DMS79 (cell line): Measurements from ENCODE around the gene ASPHD2.
A peak's percentile ranks its signal among the peaks of the same experiment; 100 is the strongest.
"Not testable (repeated sequence)": the region's sequence is repeated elsewhere in the genome, so short reads cannot be mapped to it uniquely, and the experiment has no call there.

Source experiments
- DNase-seq: peaks from one replicate; lab custom pipeline; 2025; lab: John Stamatoyannopoulos, UW

ASPHD2 gene, protein sequence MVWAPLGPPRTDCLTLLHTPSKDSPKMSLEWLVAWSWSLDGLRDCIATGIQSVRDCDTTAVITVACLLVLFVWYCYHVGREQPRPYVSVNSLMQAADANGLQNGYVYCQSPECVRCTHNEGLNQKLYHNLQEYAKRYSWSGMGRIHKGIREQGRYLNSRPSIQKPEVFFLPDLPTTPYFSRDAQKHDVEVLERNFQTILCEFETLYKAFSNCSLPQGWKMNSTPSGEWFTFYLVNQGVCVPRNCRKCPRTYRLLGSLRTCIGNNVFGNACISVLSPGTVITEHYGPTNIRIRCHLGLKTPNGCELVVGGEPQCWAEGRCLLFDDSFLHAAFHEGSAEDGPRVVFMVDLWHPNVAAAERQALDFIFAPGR

GRCh38 chr22:26428515-26429457 is at the start of gene ASPHD2:
TSS of gene ASPHD2 (plus strand) at chr22:26429260. CDS start at chr22:26433616, 4,356 bp downstream.
- DNase-seq: peak; percentile 20

DNA sequence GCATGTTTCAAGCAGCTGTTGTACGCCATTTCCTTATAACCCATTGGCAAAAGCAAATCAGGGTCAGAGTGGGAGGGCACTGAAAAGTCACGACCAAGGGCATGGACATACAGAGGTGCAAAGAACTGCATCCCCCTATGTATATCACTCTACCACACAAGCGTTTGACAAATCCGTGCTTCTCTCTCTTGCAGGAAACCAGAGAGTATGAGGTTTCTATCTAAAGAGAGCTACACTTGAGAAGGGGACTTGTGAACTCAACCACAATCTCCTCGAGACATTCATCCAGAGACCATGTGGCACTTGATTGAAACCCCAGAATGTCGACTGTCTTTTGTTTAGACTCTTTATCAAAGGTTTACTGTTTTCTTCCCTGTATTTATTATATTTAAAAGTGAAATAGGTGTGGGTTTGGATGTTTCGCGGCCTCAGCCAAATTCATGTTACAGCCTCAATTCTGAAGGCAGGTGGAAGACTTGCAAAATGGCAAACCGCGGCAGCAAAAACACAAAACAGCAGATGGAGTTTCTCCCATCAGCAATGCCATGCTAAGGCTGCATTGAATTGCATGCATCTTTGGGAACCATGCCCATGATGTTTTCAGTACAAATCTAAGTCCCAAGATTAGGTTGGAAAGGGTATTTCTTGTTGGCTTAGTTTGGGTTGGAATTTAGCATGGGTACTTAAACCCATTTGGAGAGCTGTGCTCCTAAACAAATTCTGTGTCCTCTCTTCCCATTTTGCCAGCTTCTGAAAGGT is 48.8 kb upstream of the ASPHD2 start:
- no peak for DNase-seq

DNA sequence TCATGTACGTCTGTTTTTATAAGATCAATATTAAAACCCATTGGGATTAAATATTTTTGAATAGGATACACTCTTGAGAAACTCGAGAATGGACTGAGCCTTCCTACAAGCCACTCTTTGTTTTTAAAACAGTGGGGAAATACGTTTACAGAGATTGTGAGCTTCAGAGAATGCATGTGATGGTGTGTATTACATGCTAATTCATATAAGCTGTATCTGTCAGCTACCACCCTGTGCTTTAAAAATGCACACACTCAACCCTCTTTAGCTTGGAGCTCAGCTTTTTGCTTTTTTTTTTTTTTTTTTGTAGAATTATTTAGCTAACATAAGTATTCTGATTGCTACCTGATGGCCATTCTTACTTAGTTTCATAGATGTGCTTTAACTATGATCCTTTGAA is 46.3 kb upstream of the ASPHD2 start:
- DNase-seq: no peak

GRCh38 chr22:26383968-26384556 is 45.0 kb upstream of the ASPHD2 start:
- DNase-seq: no peak

DNA sequence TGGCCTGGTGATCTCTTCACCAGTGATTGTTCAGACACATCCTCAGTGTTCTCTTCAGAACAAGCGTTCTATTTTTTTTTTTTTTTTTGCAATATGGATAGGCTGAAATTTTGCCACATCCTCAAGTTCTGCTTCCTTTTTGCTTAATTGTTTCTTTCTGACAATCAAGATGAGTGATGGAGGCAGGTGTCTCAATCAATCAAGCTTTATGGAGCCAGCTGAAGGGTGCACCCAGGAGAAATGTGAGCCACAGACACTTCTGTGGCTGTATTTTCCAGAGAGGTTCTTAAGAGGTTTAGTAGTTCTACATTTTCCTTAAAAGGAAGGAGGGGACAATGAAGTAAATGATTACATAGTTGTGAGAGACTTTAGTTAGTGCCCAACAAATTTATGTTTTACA is 43.9 kb upstream of the ASPHD2 start:
- DNase-seq: no peak

- DNase-seq: no peak
These were observed 39.9 kb upstream of the ASPHD2 start for GRCh38 chr22:26389125-26389524.

GRCh38 chr22:26391091-26391490 is 38.0 kb upstream of the ASPHD2 start:
- no peak for DNase-seq

- DNase-seq: no peak
These were observed 37.4 kb upstream of the ASPHD2 start for GRCh38 chr22:26391623-26392022.

DNA sequence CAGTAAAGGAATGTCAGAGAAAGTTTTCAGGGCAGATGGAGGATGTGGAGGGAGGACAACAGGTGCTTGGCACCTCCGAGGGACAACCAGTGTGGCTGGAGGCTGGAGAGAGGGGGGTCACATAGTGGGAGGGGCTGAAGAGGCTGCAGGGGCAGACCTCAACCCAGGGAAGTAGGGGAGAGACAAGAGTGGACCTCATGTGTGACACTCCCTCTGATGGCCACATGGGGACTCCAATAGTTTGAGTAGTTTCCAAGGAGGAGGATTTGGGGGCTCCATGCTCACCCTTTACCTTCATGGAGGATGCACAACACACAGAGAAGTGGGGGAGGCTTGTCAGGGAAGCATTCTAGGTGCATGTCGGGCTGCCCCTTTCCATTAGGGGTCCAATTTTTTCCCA is 35.1 kb upstream of the ASPHD2 start:
- DNase-seq: no peak

DNA sequence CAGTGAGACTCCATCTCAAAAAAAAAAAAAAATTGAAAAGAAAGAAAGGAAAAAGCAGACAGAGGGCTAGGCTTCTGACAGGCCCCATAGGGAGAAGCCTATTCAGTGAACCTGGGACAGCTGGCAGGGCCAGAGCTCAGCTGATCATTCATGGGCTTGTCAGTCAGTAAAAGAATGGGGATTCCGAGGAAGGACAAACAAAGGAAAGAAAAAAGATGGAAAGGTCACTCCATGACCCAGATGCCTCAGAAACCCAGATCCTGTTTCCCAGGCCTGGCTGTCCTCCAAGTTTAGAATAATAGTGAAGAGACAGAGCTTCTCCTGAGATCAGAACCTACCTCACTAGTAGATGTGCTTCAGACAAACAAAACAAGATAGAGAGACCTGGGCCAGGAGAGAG is 34.3 kb upstream of the ASPHD2 start:
- DNase-seq: no peak

DNA sequence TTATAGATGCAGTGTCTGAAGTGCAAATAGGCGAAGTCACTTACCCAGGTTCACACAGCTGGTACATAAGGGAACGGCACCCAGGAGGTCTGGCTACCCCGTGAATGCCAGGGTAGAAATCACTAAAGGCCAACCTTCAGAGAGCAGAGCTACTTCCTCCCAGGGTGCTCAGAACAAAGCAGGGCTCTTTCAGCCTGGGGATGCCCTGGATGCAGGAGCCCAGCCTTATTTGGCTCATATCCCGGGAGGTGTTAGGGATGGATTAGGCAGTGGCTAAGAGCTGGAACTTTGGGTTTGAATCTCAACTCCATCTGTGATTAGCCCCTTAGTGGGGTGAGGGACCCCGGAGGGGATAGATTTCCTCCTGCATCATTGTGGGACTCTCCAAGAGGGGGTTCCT is 33.1 kb upstream of the ASPHD2 start:
- no peak for DNase-seq

- no peak for DNase-seq
These were observed 30.3 kb upstream of the ASPHD2 start for GRCh38 chr22:26398741-26399153.

GRCh38 chr22:26399289-26399688 is 29.8 kb upstream of the ASPHD2 start:
- no peak for DNase-seq

DNA sequence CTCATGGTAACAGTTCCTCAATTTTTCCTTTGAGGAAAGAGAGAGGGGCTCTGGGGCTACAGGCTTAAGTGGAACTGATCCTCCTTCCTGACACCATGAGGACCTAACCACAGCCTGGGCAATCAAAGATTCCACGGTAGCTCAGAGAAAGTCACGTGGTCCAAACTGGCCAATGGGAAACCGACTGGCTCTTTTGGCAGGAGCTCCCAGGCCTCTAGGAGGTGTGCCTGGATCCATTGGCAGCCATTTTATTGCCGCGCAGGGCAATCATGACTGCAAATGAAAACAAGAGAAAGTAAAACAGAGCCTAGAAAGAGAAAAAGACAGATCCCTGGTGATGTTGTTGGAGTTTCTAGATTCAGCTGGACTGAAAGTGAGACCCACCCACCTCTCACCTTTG is 27.3 kb upstream of the ASPHD2 start:
- no peak for DNase-seq

DNA sequence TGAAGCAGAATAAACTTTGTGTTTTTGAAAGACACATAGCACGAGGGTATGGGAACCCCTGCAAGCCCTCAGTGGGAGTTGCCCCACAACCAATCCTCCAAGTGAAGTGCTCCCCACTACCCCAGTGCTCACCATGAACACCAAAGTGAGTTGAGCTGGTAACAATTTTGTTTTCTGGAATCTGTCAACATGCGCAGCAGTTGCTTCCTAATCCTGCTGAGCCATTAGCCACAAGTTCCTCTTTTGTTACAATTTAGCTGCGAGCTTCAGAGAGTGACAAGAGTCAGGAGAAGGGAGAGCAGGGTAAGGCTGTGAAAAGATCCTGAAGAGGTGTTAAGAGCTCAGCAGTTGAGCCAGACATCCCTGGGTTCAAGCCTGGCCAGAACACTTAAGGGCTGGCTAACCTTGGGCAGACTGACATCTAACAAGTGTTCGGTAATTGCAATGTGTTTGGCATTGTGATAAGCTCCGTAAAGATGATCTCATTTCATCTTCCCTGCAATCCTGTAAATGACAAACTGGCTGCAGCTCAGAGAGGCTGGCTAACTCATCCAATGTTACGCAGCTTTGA is 24.1 kb upstream of the ASPHD2 start:
- DNase-seq: no peak

GRCh38 chr22:26406118-26406517 is 22.9 kb upstream of the ASPHD2 start:
- DNase-seq: no peak

- not testable (repeated sequence) for DNase-seq
These were observed 20.4 kb upstream of the ASPHD2 start for GRCh38 chr22:26408562-26409220.

DNA sequence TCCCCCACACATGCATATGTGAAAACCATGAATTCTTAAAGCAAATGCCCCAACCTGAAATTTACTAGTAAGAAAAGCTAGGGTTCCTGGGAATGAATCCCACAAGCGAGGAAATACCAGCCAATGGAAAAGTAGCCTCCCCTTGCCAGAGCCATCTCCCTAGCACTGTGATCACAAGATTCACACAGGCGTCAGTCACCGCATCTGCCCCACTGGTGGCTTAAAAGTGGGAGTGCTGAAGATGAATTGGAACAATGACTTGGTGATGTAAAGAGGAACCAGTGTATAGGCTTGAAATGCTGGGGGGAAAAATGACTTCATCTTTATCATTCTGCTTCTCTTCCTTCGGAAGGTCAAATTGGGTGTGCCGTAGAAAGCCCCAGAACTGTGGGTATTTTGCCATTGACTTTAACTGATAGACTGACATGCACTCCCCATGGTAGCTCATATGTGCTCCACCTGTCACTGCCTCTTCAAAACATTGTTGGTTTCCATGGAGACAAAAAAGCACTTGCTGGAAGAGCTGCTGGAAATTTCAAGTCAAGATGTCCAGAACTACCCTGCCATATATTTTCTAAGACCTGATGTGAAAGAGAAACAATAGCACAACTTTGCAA is 19.2 kb upstream of the ASPHD2 start:
- DNase-seq: no peak

DNA sequence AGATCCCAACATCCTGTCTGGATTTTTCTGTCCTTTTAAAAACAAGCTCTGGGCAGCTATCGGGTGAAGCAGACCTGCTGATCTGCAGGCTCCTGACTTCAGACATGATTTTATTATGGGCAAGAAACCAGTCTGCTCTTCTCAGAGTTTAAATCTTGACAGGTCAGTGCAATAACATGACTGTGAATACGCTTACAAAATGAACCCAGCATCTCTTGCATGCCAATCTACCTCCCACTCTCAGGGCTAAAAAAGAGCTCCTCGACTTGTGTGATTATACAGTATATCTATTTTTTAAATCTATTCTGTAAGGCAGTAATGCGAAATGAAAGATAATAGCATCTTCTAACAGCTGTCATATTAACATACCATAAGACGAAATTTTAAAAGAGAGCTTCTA is 18.7 kb upstream of the ASPHD2 start:
- no peak for DNase-seq

DNA sequence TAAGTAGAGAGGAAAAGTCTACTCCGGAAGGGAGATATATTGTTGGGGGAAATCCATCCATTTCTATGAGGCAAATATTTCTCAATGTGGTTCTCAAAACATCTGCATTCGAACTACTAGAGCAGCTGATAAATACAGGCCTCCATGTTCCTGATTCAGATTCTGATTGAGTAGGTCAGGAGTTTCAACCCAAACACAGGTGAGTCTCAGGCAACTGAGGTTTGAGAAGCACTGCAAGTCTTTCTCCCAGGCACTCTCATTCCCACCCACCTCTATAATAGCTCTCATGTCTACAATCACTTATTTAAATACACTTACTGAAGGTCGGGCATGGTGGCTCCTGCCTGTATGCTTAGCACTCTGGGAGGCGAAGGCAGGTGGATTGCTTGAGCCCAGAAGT is 14.7 kb upstream of the ASPHD2 start:
- no peak for DNase-seq

DNA sequence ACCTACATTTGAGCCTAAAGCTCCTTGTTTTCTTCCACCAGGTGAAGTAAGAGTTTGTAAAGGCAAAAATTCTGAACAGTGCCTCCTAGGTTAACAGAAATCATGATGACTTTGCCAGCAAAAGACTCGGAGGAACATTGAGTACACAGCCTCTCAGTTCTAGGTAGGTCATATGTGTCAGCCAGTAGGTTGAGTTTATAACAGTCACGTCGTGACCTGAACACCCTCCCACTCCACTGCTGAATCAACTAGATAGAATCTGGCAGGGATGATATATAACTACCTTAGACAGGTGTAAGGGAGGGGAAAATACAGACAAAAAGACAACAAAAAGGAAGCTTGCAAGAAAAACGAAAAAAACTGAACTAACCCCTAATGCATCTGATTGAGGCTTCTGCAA is 12.8 kb upstream of the ASPHD2 start:
- no peak for DNase-seq
